Measurements from ENCODE around the gene SKP1. TPM values are rescaled to one million over a fixed set of nuclear protein-coding genes. Genes with fewer than 3 reads are reported as not detected.

Gene SKP1
- total RNA-seq, 1 experiment from 2014 or later: 348 TPM

DNA sequence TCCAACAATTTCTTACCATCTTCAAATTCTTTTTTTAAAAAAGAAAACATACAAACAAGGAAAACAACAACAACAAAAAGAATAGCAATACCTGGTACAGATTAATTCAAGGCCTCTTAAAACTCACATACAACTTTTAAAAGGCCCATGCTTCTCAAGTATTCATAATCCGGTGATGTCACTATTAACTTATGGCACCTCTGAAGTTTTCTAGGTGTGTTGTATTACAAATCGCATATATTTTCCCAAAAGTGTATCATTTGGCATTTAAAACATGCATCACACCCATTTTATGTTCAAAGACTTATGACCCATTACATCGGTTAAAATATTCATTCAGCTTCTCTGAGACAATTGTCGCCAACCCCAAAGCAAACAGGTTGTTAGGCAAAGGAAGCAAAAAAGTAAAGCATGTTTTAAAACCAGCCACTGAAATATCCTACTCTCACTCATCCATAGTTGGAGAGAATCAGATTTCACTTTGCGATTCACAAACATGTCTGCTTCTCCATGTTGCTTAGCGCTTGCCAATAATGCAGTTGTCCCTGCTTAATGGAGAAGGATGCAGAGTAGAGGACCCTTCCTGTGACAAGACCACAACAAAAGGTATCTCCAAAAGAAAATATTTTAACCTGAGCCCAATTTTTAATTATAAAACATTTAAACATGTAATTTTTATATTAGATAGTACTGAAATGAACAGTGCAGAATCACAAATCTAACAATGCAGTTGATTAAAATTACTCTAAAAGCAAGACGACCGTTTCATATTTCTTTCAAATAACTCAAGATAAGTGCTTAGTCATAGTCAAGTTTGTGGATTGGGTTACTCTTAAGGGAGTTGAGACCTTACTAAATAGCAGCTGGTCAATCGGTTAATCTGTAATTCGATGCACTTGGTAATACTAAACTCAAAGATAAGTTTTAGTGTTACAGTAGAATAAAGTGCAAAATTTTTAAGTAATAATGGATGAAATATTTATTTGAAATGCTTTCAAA, 1.6 kb downstream of the SKP1 start:
- Mint-ChIP-seq H3K27me3 (ENCODE audit: low read depth) (no peaks in the 10 kb centered on the region), H3K9me3 (no peaks in the 10 kb centered on the region), H3K4me1 (peaks cover 14 to 17% of the 10 kb centered on the region in 2 experiments), H3K27ac (no peak overlapping the region), H3K4me3 (peak overlapping the region; percentile 97 to 99), H3K36me3 (ENCODE audit: insufficient read depth in 1 of 3, low read depth in 3 of 3) (peaks cover 23 to 38% (median 36%) of the 10 kb centered on the region in 3 experiments; a peak in 6 of 7 replicates)
- Histone ChIP-seq H3K79me2 (ENCODE audit: insufficient read depth, low read length) (peaks cover 18% of the 10 kb centered on the region), H3K4me2 (ENCODE audit: insufficient read depth, insufficient read length, low read length) (peak overlapping the region; percentile 86), H3K4ac (ENCODE audit: low read depth, low read length) (no peak overlapping the region), H2BK120ac (ENCODE audit: low read depth, low read length, poor library complexity, severe bottlenecking) (no peak overlapping the region), H3K56ac (ENCODE audit: insufficient read length, low read depth, low read length) (no peak overlapping the region), H3K27me3 (ENCODE audit: insufficient read depth, low read length) (no peaks in the 10 kb centered on the region), H3K18ac (ENCODE audit: insufficient read length, low read depth, low read length) (no peak overlapping the region), H2AK5ac (ENCODE audit: insufficient read length, low read length) (no peak overlapping the region), H3K4me1 (ENCODE audit: insufficient read depth, low read length) (peaks cover 3% of the 10 kb centered on the region), H3K23me2 (ENCODE audit: insufficient read length, low read depth, low read length, poor library complexity, severe bottlenecking) (peaks cover 11% of the 10 kb centered on the region), H3K23ac (ENCODE audit: insufficient read length, low read depth, low read length) (no peak overlapping the region), H3K14ac (ENCODE audit: insufficient read depth, low read length) (no peak overlapping the region), H3K9me3 (ENCODE audit: control insufficient read depth, low read depth, low read length) (no peaks in the 10 kb centered on the region), H4K20me1 (ENCODE audit: control insufficient read depth, insufficient read depth, insufficient read length) (peaks cover 3% of the 10 kb centered on the region), H3K79me1 (ENCODE audit: insufficient read depth, low read depth, low read length, poor library complexity, severe bottlenecking) (peaks cover 13% of the 10 kb centered on the region), H3T11ph (ENCODE audit: low read length) (no peak overlapping the region), H3K27ac (ENCODE audit: insufficient read length, low read depth, low read length) (no peak overlapping the region), H2BK12ac (ENCODE audit: insufficient read length, low read depth, low read length) (no peak overlapping the region), H2BK5ac (ENCODE audit: insufficient read length, low read length) (no peak overlapping the region), H4K5ac (ENCODE audit: insufficient read length, low read depth, low read length) (no peak overlapping the region), H4K91ac (ENCODE audit: insufficient read length, low read depth, low read length) (no peak overlapping the region), H2BK15ac (ENCODE audit: low read depth, low read length) (no peak overlapping the region), H4K8ac (replicated peaks; ENCODE audit: insufficient read length, low read depth, low read length) (no peak overlapping the region), H2AFZ (ENCODE audit: low read length) (no peak overlapping the region), H2BK20ac (ENCODE audit: low read depth, low read length, poor library complexity, severe bottlenecking) (no peak overlapping the region), H3K9ac (ENCODE audit: extremely low read depth, insufficient read length, low read length) (peak overlapping the region; percentile 93)
- no peak for DNase-seq
- TF ChIP-seq, protein P1, sequence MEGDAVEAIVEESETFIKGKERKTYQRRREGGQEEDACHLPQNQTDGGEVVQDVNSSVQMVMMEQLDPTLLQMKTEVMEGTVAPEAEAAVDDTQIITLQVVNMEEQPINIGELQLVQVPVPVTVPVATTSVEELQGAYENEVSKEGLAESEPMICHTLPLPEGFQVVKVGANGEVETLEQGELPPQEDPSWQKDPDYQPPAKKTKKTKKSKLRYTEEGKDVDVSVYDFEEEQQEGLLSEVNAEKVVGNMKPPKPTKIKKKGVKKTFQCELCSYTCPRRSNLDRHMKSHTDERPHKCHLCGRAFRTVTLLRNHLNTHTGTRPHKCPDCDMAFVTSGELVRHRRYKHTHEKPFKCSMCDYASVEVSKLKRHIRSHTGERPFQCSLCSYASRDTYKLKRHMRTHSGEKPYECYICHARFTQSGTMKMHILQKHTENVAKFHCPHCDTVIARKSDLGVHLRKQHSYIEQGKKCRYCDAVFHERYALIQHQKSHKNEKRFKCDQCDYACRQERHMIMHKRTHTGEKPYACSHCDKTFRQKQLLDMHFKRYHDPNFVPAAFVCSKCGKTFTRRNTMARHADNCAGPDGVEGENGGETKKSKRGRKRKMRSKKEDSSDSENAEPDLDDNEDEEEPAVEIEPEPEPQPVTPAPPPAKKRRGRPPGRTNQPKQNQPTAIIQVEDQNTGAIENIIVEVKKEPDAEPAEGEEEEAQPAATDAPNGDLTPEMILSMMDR (conservative IDR thresholded peaks at IDR 0.05): no peak
- no CpG with 5 or more reads among the region's 10 CpGs for WGBS (ENCODE audit: extremely low coverage, insufficient read length, low lambda C conversion rate)
